Central memory CD8-positive, alpha-beta T cell (primary cell): ENCODE measurements around the gene CA6.
"Not testable (repeated sequence)": the region's sequence is repeated elsewhere in the genome, so short reads cannot be mapped to it uniquely, and the experiment has no call there.

ENCODE experiments used
- ATAC-seq: fragments of 150-1000 bp; cut with Tn5 transposase; replicated peaks from 2 replicates; pipeline ENCODE4 v1.10.0; 2022; ENCODE audit warnings: mild to moderate bottlenecking, moderate FRiP score, moderate number of reproducible peaks; ENCODE audit not compliant: poor library complexity, severe bottlenecking; ENCODE audit errors: extremely low read depth
- DNase-seq, 2 donors: peaks; one replicate each; pipeline ENCODE4 v3.0.0; 2021; ENCODE audit warnings: low spot score in 2 of 2
- H3K27ac Mint-ChIP-seq: one replicate; pipeline ENCODE4 v1.8.0; 2022; ENCODE audit warnings: low read depth, mild to moderate bottlenecking, moderate library complexity, mixed read lengths
- H3K27me3 Mint-ChIP-seq: one replicate; pipeline ENCODE4 v1.8.0; 2022; ENCODE audit warnings: mixed read lengths
- H3K36me3 Mint-ChIP-seq: one replicate; pipeline ENCODE4 v1.8.0; 2022; ENCODE audit warnings: mild to moderate bottlenecking, moderate library complexity, mixed read lengths; ENCODE audit not compliant: insufficient read depth
- H3K4me1 Mint-ChIP-seq: one replicate; pipeline ENCODE4 v1.8.0; 2022; ENCODE audit warnings: mixed read lengths
- H3K4me3 Mint-ChIP-seq: one replicate; pipeline ENCODE4 v1.8.0; 2022; ENCODE audit warnings: mild to moderate bottlenecking, moderate library complexity, mixed read lengths
- H3K9me3 Mint-ChIP-seq: one replicate; pipeline ENCODE4 v1.8.0; 2022; ENCODE audit warnings: mixed read lengths

The CA6 gene

DNA sequence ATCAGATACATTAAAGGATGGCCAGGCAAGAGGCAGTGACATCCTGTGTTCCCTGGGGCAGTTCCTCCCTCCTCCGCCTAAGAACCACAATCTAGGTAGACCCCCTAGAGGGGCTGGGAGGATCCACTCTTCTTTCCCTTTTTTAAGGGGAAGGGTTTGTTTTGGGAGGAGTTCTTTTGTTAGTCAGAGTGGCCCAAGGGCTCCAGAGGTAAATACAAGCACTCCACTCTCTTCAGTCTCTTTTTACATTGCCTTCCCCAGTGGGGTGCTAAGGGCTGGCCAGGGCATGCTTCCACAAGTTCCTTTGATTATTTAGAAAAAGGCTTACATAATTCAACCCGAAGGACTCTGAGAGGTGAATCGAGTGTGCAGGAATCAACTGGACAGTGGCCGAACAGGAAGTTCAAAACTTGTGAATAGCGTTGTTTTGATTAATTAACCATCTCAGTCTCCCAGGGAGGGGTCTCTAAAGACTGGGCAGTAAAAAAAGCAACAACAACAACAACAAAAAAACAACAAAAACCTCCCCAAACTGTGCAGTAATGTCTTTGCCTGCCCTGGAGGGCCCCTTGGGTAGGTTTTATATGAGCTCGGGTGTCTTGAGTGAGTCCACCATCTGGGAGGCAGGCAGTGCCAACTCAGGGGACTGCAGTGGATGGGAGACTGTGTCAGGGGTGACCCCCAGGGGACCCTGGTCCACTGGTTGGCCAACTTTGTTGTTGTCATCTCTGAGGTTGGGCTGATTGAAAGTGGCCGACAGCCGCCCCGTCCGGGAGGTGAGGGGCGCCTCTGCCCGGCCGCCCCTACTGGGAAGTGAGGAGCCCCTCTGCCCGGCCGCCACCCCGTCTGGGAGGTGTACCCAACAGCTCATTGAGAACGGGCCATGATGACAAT lies 34.0 kb upstream of the CA6 start:
- ATAC-seq: no peak
- peaks cover 5% of the 10 kb centered on the region for H3K36me3 Mint-ChIP-seq
- no peaks in the 10 kb centered on the region for H3K9me3 Mint-ChIP-seq
- peaks cover 6% of the 10 kb centered on the region for H3K4me1 Mint-ChIP-seq
- H3K27ac Mint-ChIP-seq: no peak overlapping the region
- no peaks in the 10 kb centered on the region for H3K27me3 Mint-ChIP-seq
- no peak overlapping the region for H3K4me3 Mint-ChIP-seq
- DNase-seq: no peak

DNA sequence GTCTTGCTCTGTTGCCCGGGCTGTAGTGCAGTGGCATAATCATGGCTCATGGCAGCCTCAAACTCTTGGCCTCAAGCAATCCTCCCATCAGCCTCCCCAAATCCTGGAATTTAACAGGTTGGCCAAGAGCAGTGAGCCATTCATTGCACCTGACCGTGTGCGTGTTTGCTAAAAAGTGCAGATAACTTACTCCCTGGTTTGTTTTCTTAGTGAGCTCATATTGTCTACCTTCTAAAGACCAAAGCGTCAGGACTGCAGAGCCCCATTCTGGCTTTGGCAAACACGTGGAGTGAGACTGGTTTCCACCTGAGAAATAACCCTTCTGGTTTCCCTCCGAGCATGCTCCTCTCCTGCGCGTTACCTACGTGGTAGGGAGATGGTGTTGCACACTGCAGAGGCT lies 32.2 kb upstream of the CA6 start:
- Mint-ChIP-seq H3K36me3 (peaks cover 5% of the 10 kb centered on the region), H3K27me3 (no peaks in the 10 kb centered on the region), H3K27ac (no peak overlapping the region), H3K4me3 (no peak overlapping the region), H3K4me1 (peaks cover 6% of the 10 kb centered on the region), H3K9me3 (no peaks in the 10 kb centered on the region)
- ATAC-seq: no peak
- no peak for DNase-seq

DNA sequence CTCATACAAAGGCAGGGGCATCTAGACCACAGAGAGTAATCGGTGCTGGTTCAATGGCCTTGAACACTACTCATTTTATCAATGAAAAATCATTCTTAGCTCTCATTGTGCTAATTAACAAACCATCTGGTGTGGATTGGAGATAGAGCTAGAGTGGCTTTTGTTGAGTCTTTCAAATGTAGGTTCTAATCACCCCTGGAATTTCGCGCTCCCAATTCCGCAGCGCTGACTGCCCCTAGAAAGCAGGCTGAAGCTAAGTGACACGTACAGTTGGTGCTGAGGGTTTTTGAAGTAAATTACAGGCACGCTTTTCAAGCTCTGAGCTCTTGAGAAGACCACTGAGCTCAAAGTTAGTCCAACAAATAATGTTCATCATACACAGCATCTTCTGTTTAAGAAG lies 31.2 kb upstream of the CA6 start:
- Mint-ChIP-seq H3K27ac (no peak overlapping the region), H3K36me3 (peaks cover 5% of the 10 kb centered on the region), H3K4me1 (peaks cover 6% of the 10 kb centered on the region), H3K9me3 (no peaks in the 10 kb centered on the region), H3K27me3 (no peaks in the 10 kb centered on the region), H3K4me3 (no peak overlapping the region)
- no peak for DNase-seq
- ATAC-seq: no peak

DNA sequence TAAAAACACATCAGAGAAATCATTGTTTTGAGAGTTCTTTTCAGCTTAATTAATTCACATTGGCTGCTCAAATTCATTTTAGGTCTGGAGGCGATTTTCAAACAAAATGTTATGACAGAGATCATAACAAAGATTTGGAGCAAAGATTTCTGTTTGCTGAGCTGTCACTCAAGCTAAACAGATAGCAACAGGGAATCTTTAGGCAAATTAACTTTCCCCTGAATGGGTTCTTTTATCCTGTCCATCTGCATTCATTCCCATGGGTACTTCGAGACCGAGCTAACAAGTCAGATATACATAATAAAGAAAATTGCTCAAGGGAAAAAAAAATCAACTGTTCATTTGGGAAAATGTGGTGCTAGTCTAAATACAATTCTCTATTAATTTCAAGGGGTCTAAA lies 30.2 kb upstream of the CA6 start:
- peaks cover under 1% of the 10 kb centered on the region for H3K4me1 Mint-ChIP-seq
- no peaks in the 10 kb centered on the region for H3K9me3 Mint-ChIP-seq
- H3K36me3 Mint-ChIP-seq: peaks cover 5% of the 10 kb centered on the region
- no peak overlapping the region for H3K27ac Mint-ChIP-seq
- no peaks in the 10 kb centered on the region for H3K27me3 Mint-ChIP-seq
- no peak overlapping the region for H3K4me3 Mint-ChIP-seq
- DNase-seq: no peak
- ATAC-seq: no peak

DNA sequence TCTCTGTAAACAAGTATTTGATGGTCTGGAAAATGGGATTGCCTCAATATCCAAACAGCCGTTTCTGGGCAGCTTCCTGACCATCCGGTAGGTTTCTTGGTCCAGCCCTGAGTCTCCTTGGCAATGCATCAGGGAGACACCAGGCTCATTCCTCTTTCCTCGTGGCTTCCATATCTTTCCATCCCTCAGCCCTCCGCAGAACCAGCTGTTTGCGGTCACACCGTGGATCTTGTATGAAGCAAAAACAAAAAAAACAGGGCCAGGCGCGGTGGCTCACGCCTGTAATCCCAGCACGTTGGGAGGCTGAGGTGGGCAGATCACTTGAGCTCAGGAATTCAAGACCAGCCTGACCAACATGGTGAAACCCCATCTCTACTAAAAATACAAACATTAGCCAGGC lies 28.1 kb upstream of the CA6 start:
- not testable (repeated sequence) for H3K27ac Mint-ChIP-seq, H3K27me3 Mint-ChIP-seq, DNase-seq, H3K9me3 Mint-ChIP-seq, H3K36me3 Mint-ChIP-seq, ATAC-seq, H3K4me3 Mint-ChIP-seq
- H3K4me1 Mint-ChIP-seq: peaks cover 17% of the 10 kb centered on the region

DNA sequence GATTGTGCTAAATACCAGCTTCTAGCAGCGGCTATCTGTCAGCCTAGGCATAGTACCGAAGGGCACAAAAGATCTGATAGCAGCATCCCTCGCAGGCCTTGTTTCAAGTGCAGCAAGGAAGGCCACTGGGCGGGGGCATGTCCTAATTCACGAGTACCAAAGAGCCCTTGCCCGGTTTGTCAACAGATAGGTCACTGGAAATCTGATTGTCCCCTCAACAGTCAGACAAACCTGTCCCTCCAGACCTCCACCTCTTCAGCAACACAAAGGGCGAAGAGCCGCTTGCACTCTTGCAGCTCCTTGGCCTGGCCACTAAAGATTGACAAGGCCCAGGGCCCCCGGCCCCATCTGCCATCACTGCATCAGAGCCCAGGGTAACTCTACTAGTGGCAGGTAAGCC lies 22.7 kb upstream of the CA6 start:
- Mint-ChIP-seq H3K27ac (no peak overlapping the region), H3K4me3 (peak overlapping the region; percentile 55), H3K4me1 (peaks cover 17% of the 10 kb centered on the region), H3K9me3 (no peaks in the 10 kb centered on the region), H3K36me3 (peaks cover 3% of the 10 kb centered on the region), H3K27me3 (peaks cover 9% of the 10 kb centered on the region)
- no peak for DNase-seq
- ATAC-seq: no peak

DNA sequence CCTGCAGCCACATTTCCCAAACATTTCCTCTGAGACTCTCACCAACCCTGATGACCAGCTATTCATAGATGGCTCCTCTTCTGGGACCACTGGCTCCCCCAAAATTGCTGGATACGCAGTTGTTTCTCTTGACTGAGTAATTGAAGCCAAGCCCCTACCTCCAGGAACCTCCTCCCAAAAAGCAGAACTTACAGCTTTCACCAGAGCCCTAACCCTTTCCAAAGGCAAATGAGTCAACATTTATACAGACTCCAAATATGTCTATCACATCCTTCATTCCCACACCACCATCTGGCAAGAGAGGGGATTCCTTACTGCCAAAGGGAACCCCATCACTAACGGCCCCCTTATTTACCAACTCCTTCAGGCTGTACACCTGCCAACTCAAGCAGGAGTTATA lies 20.3 kb upstream of the CA6 start:
- no peak for ATAC-seq
- no peak overlapping the region for H3K4me3 Mint-ChIP-seq
- no peak for DNase-seq
- peaks cover 3% of the 10 kb centered on the region for H3K36me3 Mint-ChIP-seq
- no peaks in the 10 kb centered on the region for H3K9me3 Mint-ChIP-seq
- peaks cover 17% of the 10 kb centered on the region for H3K4me1 Mint-ChIP-seq
- H3K27ac Mint-ChIP-seq: no peak overlapping the region
- peaks cover 9% of the 10 kb centered on the region for H3K27me3 Mint-ChIP-seq

DNA sequence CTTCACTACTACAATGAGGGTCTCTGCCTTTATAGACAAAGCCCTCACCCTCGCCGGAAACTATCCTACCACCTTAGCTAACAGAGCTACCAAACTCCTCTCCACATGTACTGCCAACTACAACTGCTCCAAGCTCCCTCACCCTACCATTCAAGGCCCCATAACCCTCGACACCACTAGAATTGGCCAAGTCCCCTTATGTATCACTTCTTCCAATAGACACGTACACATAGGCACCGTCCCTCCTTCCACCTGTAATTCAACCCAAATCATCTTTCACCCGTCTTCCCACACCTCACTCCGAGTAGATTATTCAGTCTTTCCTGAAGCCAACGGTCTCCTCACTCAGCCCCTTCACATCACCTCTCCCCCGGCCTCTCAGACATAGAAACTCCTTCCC lies 19.7 kb upstream of the CA6 start:
- DNase-seq: no peak
- H3K27ac Mint-ChIP-seq: no peak overlapping the region
- no peaks in the 10 kb centered on the region for H3K9me3 Mint-ChIP-seq
- peaks cover 14% of the 10 kb centered on the region for H3K4me1 Mint-ChIP-seq
- ATAC-seq: no peak
- no peak overlapping the region for H3K4me3 Mint-ChIP-seq
- H3K27me3 Mint-ChIP-seq: peaks cover 9% of the 10 kb centered on the region
- H3K36me3 Mint-ChIP-seq: peaks cover 3% of the 10 kb centered on the region

DNA sequence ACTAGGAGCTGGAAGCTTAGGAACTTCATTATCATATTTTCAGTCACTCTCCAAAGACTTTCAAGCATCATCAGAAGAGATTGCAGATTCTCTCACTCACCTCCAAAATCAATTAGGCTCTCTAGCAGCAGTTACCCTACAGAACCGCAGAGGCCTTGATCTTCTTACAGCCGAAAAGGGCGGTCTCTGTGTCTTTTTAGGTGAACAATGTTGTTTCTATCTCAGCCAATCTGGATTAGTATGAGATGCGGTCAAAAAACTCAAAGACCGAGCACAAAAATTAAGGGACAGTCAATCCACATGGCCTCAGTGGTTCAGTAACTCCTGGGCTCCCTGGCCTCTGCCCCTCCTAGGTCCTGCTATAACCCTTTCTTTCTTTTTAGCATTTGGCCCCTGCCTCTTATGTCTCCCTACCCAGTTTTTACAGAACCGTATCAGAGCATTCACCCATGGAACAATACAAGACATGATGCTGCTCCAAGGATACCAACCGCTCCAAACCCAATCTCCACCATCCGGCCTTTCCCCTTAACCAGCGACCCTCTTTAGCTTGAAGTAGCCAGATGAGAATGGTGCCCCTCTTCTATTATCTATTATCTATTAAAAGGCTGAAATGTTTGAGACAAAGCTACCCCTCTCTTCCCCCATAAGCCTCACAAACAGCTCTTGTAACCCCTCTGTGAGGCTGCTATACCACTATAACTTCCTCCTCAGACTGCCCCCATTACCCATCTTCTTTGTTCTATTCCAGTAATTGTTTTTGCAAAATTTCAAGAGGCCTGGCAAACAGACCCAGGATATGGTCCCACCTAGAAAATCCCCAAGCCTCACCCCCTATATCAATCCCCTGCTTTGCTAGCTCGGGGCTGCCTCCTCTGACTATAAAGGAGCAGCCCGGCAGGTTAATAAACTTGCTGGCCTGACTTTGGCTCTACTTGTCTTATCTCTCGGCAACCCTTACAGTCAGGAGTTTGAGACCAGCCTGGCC lies 18.7 kb upstream of the CA6 start:
- Mint-ChIP-seq H3K27ac (no peak overlapping the region), H3K4me1 (peaks cover 3% of the 10 kb centered on the region), H3K9me3 (no peaks in the 10 kb centered on the region), H3K4me3 (no peak overlapping the region), H3K36me3 (peaks cover 1% of the 10 kb centered on the region), H3K27me3 (peaks cover 4% of the 10 kb centered on the region)
- no peak for DNase-seq
- no peak for ATAC-seq

DNA sequence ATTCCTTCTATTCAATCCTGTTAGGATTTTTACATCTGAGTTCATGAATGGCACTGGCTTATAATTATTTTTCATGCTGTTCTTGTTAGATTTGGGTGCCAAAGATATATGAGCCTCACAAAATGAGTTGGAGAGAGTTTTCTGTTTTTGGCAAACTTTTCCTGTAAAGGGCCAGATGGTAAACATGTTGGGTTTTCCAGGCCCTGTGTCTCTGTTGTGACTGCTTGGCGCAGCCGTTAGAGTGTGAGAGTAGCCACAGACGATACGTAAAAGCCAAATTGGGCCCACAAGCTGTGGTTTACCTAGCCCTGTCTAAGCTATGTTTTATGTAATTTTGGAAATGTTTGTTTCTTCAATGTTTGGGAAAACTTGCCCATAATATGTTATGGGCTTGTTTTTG lies 15.6 kb upstream of the CA6 start:
- H3K4me1 Mint-ChIP-seq: no peaks in the 10 kb centered on the region
- no peaks in the 10 kb centered on the region for H3K27me3 Mint-ChIP-seq
- no peaks in the 10 kb centered on the region for H3K36me3 Mint-ChIP-seq
- H3K9me3 Mint-ChIP-seq: no peaks in the 10 kb centered on the region
- ATAC-seq: no peak
- H3K27ac Mint-ChIP-seq: no peak overlapping the region
- DNase-seq: no peak
- H3K4me3 Mint-ChIP-seq: no peak overlapping the region

DNA sequence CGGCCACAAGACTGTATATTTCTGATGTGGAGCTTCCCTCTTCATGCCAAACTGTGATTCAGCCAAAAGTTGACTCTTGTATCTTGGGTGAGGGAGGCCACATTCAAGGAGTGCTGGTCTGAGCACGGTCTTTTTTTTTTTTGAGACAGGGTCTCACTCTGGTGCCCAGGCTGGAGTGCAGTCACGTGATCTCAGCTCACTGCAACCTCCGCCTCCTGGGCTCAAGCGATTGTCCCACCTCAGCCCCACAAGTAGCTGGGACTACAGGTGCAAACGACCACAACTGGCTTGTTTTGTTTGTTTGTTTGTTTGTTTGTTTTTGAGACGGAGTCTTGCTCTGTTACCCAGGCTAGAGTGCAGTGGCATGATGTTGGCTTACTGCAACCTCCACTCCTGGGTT lies 8.6 kb upstream of the CA6 start:
- not testable (repeated sequence) for DNase-seq, H3K27ac Mint-ChIP-seq

DNA sequence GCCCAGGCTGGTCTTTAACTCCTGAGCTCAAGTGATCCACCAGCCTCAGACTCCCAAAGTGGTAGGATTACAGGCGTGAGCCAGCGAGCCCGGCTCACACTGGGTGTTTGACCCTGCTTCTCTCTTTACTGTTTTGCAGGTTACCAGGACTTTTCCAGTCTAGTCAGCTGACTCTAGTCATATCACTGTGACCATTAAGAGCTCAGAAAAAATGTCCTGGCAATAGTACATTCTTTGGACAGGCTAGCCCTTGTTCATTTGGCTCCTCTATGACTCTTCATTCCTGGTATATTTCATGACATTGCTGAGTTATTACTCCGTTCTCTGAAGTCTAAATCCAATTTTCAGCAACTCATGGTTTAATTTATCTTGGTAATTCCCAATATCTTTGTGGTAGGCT lies 8.0 kb upstream of the CA6 start:
- Mint-ChIP-seq H3K27ac (no peak overlapping the region), H3K9me3 (no peaks in the 10 kb centered on the region), H3K4me1 (no peaks in the 10 kb centered on the region), H3K36me3 (no peaks in the 10 kb centered on the region), H3K4me3 (no peak overlapping the region), H3K27me3 (peaks cover 25% of the 10 kb centered on the region)
- DNase-seq: no peak
- no peak for ATAC-seq

More for the DNA sequence above, 8.6 kb upstream of the CA6 start:
- not testable (repeated sequence) for H3K9me3 Mint-ChIP-seq, H3K4me3 Mint-ChIP-seq, H3K36me3 Mint-ChIP-seq, H3K4me1 Mint-ChIP-seq, ATAC-seq
- H3K27me3 Mint-ChIP-seq: peaks cover 21% of the 10 kb centered on the region
